Caco-2 (cell line): Measurements from ENCODE around the gene ENTR1. TPM values are rescaled to one million over a fixed set of nuclear protein-coding genes. Genes with fewer than 3 reads are reported as not detected.

Experiments used
- BruUV-seq: library from RNA; stranded (reverse); fragments of 400-500 nt; replicated peaks from 2 replicates; lab custom pipeline; 2021; lab: Mats Ljungman, UMichigan
- CTCF ChIA-PET: fragments of 300-600 bp; sonication (Branson Sonifier 250); formaldehyde crosslinking; loops from one replicate; lab custom pipeline; 2022; ENCODE audit warnings: antibody characterized with exemption; lab: Charles Lee
- POLR2A ChIA-PET: fragments of 300-600 bp; sonication (Branson Sonifier 250); formaldehyde crosslinking; loops from one replicate; lab custom pipeline; 2022; ENCODE audit warnings: antibody characterized with exemption; lab: Charles Lee
- DNase-seq, 2 experiments: peaks; one replicate each; pipeline versions ENCODE4 v3.0.0 to v3.0.0-alpha.2; 2020 to 2022
- H3K27me3 ChIP-seq: replicated peaks from 2 replicates; pipeline ENCODE4 v1.6.0; 2011; ENCODE audit warnings: low read length; ENCODE audit not compliant: control insufficient read depth, insufficient read depth
- H3K36me3 ChIP-seq: 2 replicates; pipeline ENCODE4 v1.5.1; 2011; ENCODE audit warnings: low read length; ENCODE audit not compliant: control insufficient read depth, insufficient read depth
- H3K4me1 ChIP-seq: fragments of 250-450 bp; sonication (Bioruptor Pico); 2 replicates; pipeline ENCODE4 v1.5.1; 2020; ENCODE audit warnings: mild to moderate bottlenecking
- H3K4me3 ChIP-seq: 2 replicates; pipeline ENCODE4 v1.5.1; 2011; ENCODE audit warnings: low read depth, mild to moderate bottlenecking, control low read depth, low read length
- H3K9me3 ChIP-seq: fragments of 250-450 bp; sonication (Bioruptor Pico); 2 replicates; pipeline ENCODE4 v1.5.1; 2020; ENCODE audit warnings: mild to moderate bottlenecking, moderate library complexity
- H3K27ac Mint-ChIP-seq: one replicate; pipeline ENCODE4 v1.8.0; 2022; ENCODE audit warnings: mixed read lengths; ENCODE audit not compliant: unreplicated experiment
- H3K27me3 Mint-ChIP-seq: one replicate; pipeline ENCODE4 v1.8.0; 2022; ENCODE audit warnings: mixed read lengths; ENCODE audit not compliant: insufficient read depth, unreplicated experiment
- H3K36me3 Mint-ChIP-seq: one replicate; pipeline ENCODE4 v1.8.0; 2022; ENCODE audit warnings: mild to moderate bottlenecking, mixed read lengths; ENCODE audit not compliant: insufficient read depth, unreplicated experiment
- H3K4me1 Mint-ChIP-seq: one replicate; pipeline ENCODE4 v1.8.0; 2022; ENCODE audit warnings: low read depth, mixed read lengths; ENCODE audit not compliant: unreplicated experiment
- H3K4me3 Mint-ChIP-seq: one replicate; pipeline ENCODE4 v1.8.0; 2022; ENCODE audit warnings: mild to moderate bottlenecking, moderate library complexity, mixed read lengths; ENCODE audit not compliant: unreplicated experiment
- H3K9me3 Mint-ChIP-seq: one replicate; pipeline ENCODE4 v1.8.0; 2022; ENCODE audit warnings: mixed read lengths; ENCODE audit not compliant: unreplicated experiment
- CTCF ChIP-seq, 2 experiments: fragments of 200-600 bp in 1 of 2; IDR thresholded peaks; 1 replicate in 1 of 2; 2 replicates in 1 of 2; pipeline versions ENCODE4 v1.5.1 to v1.8.0; 2011 to 2022; ENCODE audit warnings: antibody characterized with exemption in 1 of 2, control low read depth in 1 of 2, inconsistent platforms in 1 of 2, low read depth in 1 of 2, low read length in 1 of 2, mild to moderate bottlenecking in 1 of 2, moderate library complexity in 1 of 2; ENCODE audit not compliant: insufficient read depth in 1 of 2, severe bottlenecking in 1 of 2, unreplicated experiment in 1 of 2
- intact Hi-C: fragments of 100-400 bp; cut with micrococcal nuclease; formaldehyde crosslinking; loops from one replicate; pipeline ENCODE4 v1.10.0; 2022; ENCODE audit not compliant: unreplicated experiment
- total RNA-seq: library from RNA; stranded (reverse); gene quantifications from 2 replicates; pipeline ENCODE4 v1.2.3, GENCODE V29; 2022

Gene ENTR1
- total RNA-seq, 1 experiment from 2014 or later = 85.2 TPM

GRCh38 chr9:136368190-136368589, 42.2 kb downstream of the ENTR1 start:
- Histone ChIP-seq H3K4me3 (no peak overlapping the region), H3K9me3 (no peaks in the 10 kb centered on the region), H3K4me1 (peaks cover 19% of the 10 kb centered on the region), H3K36me3 (no peaks in the 10 kb centered on the region), H3K27me3 (no peaks in the 10 kb centered on the region)
- H3K27ac Mint-ChIP-seq = no peak overlapping the region
- no peak for DNase-seq
- TF ChIP-seq CTCF (IDR thresholded peaks at IDR 0.05; ENCODE audit: insufficient read depth in 1 of 2, low read depth in 1 of 2, low read length in 1 of 2, severe bottlenecking in 1 of 2, unreplicated experiment in 1 of 2) = no peak
- BruUV-seq = no TSS peak
- H3K4me1 Mint-ChIP-seq = peaks cover 7% of the 10 kb centered on the region
- intact Hi-C loops = no loop called here
- H3K27me3 Mint-ChIP-seq = no peaks in the 10 kb centered on the region
- ChIA-PET POLR2A (no interaction called here), CTCF (no interaction called here)
- H3K9me3 Mint-ChIP-seq = no peaks in the 10 kb centered on the region
- H3K4me3 Mint-ChIP-seq = no peak overlapping the region
- peaks cover 32% of the 10 kb centered on the region for H3K36me3 Mint-ChIP-seq

- H3K27ac Mint-ChIP-seq = no peak overlapping the region
- no peak overlapping the region for H3K4me3 Mint-ChIP-seq
- Histone ChIP-seq H3K4me3 (no peak overlapping the region), H3K9me3 (no peaks in the 10 kb centered on the region), H3K27me3 (no peaks in the 10 kb centered on the region), H3K4me1 (peaks cover 13% of the 10 kb centered on the region), H3K36me3 (no peaks in the 10 kb centered on the region)
- no peaks in the 10 kb centered on the region for H3K9me3 Mint-ChIP-seq
- TF ChIP-seq CTCF (IDR thresholded peaks at IDR 0.05; ENCODE audit: insufficient read depth in 1 of 2, low read depth in 1 of 2, low read length in 1 of 2, severe bottlenecking in 1 of 2, unreplicated experiment in 1 of 2) = no peak
- CTCF ChIA-PET = interaction anchor here (1.8 kb wide), 1 partner anchor 22 kb away, joined by 12 read pairs; no protein-coding TSS in a partner anchor
- no peaks in the 10 kb centered on the region for H3K27me3 Mint-ChIP-seq
- POLR2A ChIA-PET = no interaction called here
- no peak for DNase-seq
- intact Hi-C loops = no loop called here
- no TSS peak for BruUV-seq
- peaks cover under 1% of the 10 kb centered on the region for H3K4me1 Mint-ChIP-seq
- H3K36me3 Mint-ChIP-seq = peaks cover 34% of the 10 kb centered on the region
Measured at GRCh38 chr9:136367296-136368145, 42.9 kb downstream of the ENTR1 start.

- peaks cover 39% of the 10 kb centered on the region for H3K36me3 Mint-ChIP-seq
- ChIA-PET POLR2A (no interaction called here), CTCF (interaction anchor here (1.8 kb wide), 1 partner anchor 21 kb away, joined by 12 read pairs; no protein-coding TSS in a partner anchor)
- no peak for DNase-seq
- no peaks in the 10 kb centered on the region for H3K27me3 Mint-ChIP-seq
- H3K27me3 ChIP-seq = no peaks in the 10 kb centered on the region
- BruUV-seq = no TSS peak
- H3K4me3 ChIP-seq = no peak overlapping the region
- no peak overlapping the region for H3K27ac Mint-ChIP-seq
- H3K4me1 ChIP-seq = peaks cover 7% of the 10 kb centered on the region
- H3K9me3 Mint-ChIP-seq = no peaks in the 10 kb centered on the region
- no peaks in the 10 kb centered on the region for H3K4me1 Mint-ChIP-seq
- no peak overlapping the region for H3K4me3 Mint-ChIP-seq
- intact Hi-C loops = no loop called here
- TF ChIP-seq CTCF (IDR thresholded peaks at IDR 0.05; ENCODE audit: insufficient read depth in 1 of 2, low read depth in 1 of 2, low read length in 1 of 2, severe bottlenecking in 1 of 2, unreplicated experiment in 1 of 2) = no peak
- no peaks in the 10 kb centered on the region for H3K36me3 ChIP-seq
- no peaks in the 10 kb centered on the region for H3K9me3 ChIP-seq
Measured at GRCh38 chr9:136366826-136367225, 43.6 kb downstream of the ENTR1 start.
